H1 (cell line): ENCODE results near the gene PAK2. TPM values are rescaled to one million over a fixed set of nuclear protein-coding genes. Genes with fewer than 3 reads are reported as not detected.

Experiments
- CHD1 ChIP-seq: IDR thresholded peaks from 2 replicates; pipeline ENCODE4 v1.6.1; 2012; ENCODE audit warnings: low read depth, low read length, improper control_type of control experiment
- EP300 ChIP-seq, 2 experiments: IDR thresholded peaks; 1 replicate in 1 of 2; 2 replicates in 1 of 2; pipeline ENCODE4 v1.6.1; 2011 to 2012; ENCODE audit warnings: low read depth in 2 of 2, low read length in 2 of 2, mild to moderate bottlenecking in 2 of 2, borderline replicate concordance in 1 of 2, inconsistent platforms in 1 of 2, moderate library complexity in 1 of 2
- EZH2 ChIP-seq: fragments of 200-600 bp; sonication (generic); IDR thresholded peaks from 2 replicates; pipeline ENCODE4 v1.7.1; 2012; ENCODE audit warnings: low read depth, mild to moderate bottlenecking, moderate library complexity, low read length, inconsistent platforms; ENCODE audit not compliant: severe bottlenecking
- HDAC6 ChIP-seq: IDR thresholded peaks from one replicate; pipeline ENCODE4 v1.7.1; 2012; ENCODE audit warnings: low read depth, mild to moderate bottlenecking, inconsistent platforms, low read length, moderate library complexity
- RXRA ChIP-seq: IDR thresholded peaks from 2 replicates; pipeline ENCODE4 v1.6.1; 2011; ENCODE audit warnings: low read depth, mild to moderate bottlenecking, low read length, moderate library complexity; ENCODE audit not compliant: insufficient read depth
- TCF12 ChIP-seq: IDR thresholded peaks from 2 replicates; pipeline ENCODE4 v1.6.1; 2011; ENCODE audit warnings: low read depth, mild to moderate bottlenecking, low read length
- YY1 ChIP-seq: IDR thresholded peaks from 2 replicates; pipeline ENCODE4 v1.6.1; 2011; ENCODE audit warnings: low read depth, mild to moderate bottlenecking, low read length
- polyA plus RNA-seq, 7 experiments: library from polyadenylated mRNA; depleted of rRNA in 3 of 7; stranded (reverse) in 5 of 7; unstranded in 2 of 7; fragments of >200 nt in 5 of 7; fragments of 200-250 nt in 2 of 7; gene quantifications; 1 replicate in 5 of 7; 2 replicates in 1 of 7; 4 replicates in 1 of 7; pipeline versions ENCODE4 v1.2.1 to v1.2.3, GENCODE V29; 2011 to 2013; ENCODE audit warnings: missing spikeins in 2 of 7, mixed read lengths in 2 of 7
- total RNA-seq: library from RNA; stranded (reverse); fragmentation: NEBNext Ultra II Directional; extraction: Animal tissue kit (Norgen Biotek cat#: 25700); gene quantifications from 2 replicates; pipeline ENCODE4 v1.2.1, GENCODE V29; 2021

Gene PAK2
- total and polyA plus RNA-seq, 2 of the 8 experiments (the other 6 are each of a cell fraction or from before 2014, with no cell fraction given), result 13.1 to 60.5 TPM

GRCh38 chr3:196765454-196765853 is 25.8 kb downstream of the PAK2 start (continued):
- TF ChIP-seq HDAC6, result no peak
- TF ChIP-seq EP300 (IDR thresholded peaks at IDR 0.05; ENCODE audit: borderline replicate concordance in 1 of 2, low read depth in 2 of 2, low read length in 2 of 2), result no peak
- TF ChIP-seq TCF12, result no peak
- no peak for TF ChIP-seq RXRA
- TF ChIP-seq YY1, result no peak
- TF ChIP-seq EZH2, result no peak
- TF ChIP-seq CHD1, result no peak
